ENCODE data around the gene HDHD5. TPM values are rescaled to one million over a fixed set of nuclear protein-coding genes. Genes with fewer than 3 reads are reported as not detected.
A peak's percentile ranks its signal among the peaks of the same experiment; 100 is the strongest.

The HDHD5 gene
- total RNA-seq, 1 experiment from 2014 or later: 68.4 TPM

GRCh38 chr22:17119481-17120202 lies 39.4 kb downstream of the HDHD5 start:
- no peak overlapping the region for H2BK12ac ChIP-seq (ENCODE audit: insufficient read length, low read depth, low read length)
- H3K4me1 ChIP-seq (ENCODE audit: insufficient read depth, low read length): no peaks in the 10 kb centered on the region; the same call in 1 of the 2 replicates
- no peak overlapping the region for H2BK20ac ChIP-seq (ENCODE audit: low read depth, low read length, poor library complexity, severe bottlenecking)
- H3K14ac ChIP-seq (ENCODE audit: insufficient read depth, low read length): no peak overlapping the region
- H3K23me2 ChIP-seq (ENCODE audit: insufficient read length, low read depth, low read length, poor library complexity, severe bottlenecking): peaks cover 6% of the 10 kb centered on the region
- no peak overlapping the region for H3K18ac ChIP-seq (ENCODE audit: insufficient read length, low read depth, low read length)
- peak overlapping the region; percentile 14 for H3K4me2 ChIP-seq (ENCODE audit: insufficient read depth, insufficient read length, low read length)
- H3K27me3 ChIP-seq (ENCODE audit: insufficient read depth, low read length): no peaks in the 10 kb centered on the region
- Mint-ChIP-seq H3K4me1 (peaks cover 35 to 37% of the 10 kb centered on the region in 2 experiments), H3K4me3 (peak overlapping the region; percentile 54 to 75), H3K27me3 (ENCODE audit: low read depth) (peaks cover 7% of the 10 kb centered on the region), H3K27ac (no peak overlapping the region), H3K9me3 (no peaks in the 10 kb centered on the region), H3K36me3 (ENCODE audit: insufficient read depth in 1 of 3, low read depth in 3 of 3) (peaks cover 0 to 4% (median 0%) of the 10 kb centered on the region in 3 experiments; a peak in 2 of 7 replicates)
- DNase-seq: peak; percentile 84
- no peaks in the 10 kb centered on the region for H3K79me2 ChIP-seq (ENCODE audit: insufficient read depth, low read length)
- TF ChIP-seq, protein P1, sequence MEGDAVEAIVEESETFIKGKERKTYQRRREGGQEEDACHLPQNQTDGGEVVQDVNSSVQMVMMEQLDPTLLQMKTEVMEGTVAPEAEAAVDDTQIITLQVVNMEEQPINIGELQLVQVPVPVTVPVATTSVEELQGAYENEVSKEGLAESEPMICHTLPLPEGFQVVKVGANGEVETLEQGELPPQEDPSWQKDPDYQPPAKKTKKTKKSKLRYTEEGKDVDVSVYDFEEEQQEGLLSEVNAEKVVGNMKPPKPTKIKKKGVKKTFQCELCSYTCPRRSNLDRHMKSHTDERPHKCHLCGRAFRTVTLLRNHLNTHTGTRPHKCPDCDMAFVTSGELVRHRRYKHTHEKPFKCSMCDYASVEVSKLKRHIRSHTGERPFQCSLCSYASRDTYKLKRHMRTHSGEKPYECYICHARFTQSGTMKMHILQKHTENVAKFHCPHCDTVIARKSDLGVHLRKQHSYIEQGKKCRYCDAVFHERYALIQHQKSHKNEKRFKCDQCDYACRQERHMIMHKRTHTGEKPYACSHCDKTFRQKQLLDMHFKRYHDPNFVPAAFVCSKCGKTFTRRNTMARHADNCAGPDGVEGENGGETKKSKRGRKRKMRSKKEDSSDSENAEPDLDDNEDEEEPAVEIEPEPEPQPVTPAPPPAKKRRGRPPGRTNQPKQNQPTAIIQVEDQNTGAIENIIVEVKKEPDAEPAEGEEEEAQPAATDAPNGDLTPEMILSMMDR (conservative IDR thresholded peaks at IDR 0.05): peak; percentile 86
- H3K4ac ChIP-seq (ENCODE audit: low read depth, low read length): no peak overlapping the region
- H3T11ph ChIP-seq (ENCODE audit: low read length): no peak overlapping the region
- H3K9ac ChIP-seq (ENCODE audit: extremely low read depth, insufficient read length, low read length): no peak overlapping the region
- no peaks in the 10 kb centered on the region for H3K9me3 ChIP-seq (ENCODE audit: control insufficient read depth, low read depth, low read length)
- no peak overlapping the region for H2BK15ac ChIP-seq (ENCODE audit: low read depth, low read length)
- no peaks in the 10 kb centered on the region for H3K79me1 ChIP-seq (ENCODE audit: insufficient read depth, low read depth, low read length, poor library complexity, severe bottlenecking)
- H3K27ac ChIP-seq (ENCODE audit: insufficient read length, low read depth, low read length): no peak overlapping the region
- H2BK120ac ChIP-seq (ENCODE audit: low read depth, low read length, poor library complexity, severe bottlenecking): no peak overlapping the region
- H2AK5ac ChIP-seq (ENCODE audit: insufficient read length, low read length): no peak overlapping the region
- no peak overlapping the region for H3K23ac ChIP-seq (ENCODE audit: insufficient read length, low read depth, low read length)
- no peak overlapping the region for H3K56ac ChIP-seq (ENCODE audit: insufficient read length, low read depth, low read length)
- no CpG with 5 or more reads among the region's 63 CpGs for WGBS (ENCODE audit: extremely low coverage, insufficient read length, low lambda C conversion rate)
- no peak overlapping the region for H4K91ac ChIP-seq (ENCODE audit: insufficient read length, low read depth, low read length)
- H2BK5ac ChIP-seq (ENCODE audit: insufficient read length, low read length): no peak overlapping the region
- no peak overlapping the region for H2AFZ ChIP-seq (ENCODE audit: low read length)
- H4K5ac ChIP-seq (ENCODE audit: insufficient read length, low read depth, low read length): no peak overlapping the region
- no peak overlapping the region for H4K8ac ChIP-seq (replicated peaks; ENCODE audit: insufficient read length, low read depth, low read length)
- no peaks in the 10 kb centered on the region for H4K20me1 ChIP-seq (ENCODE audit: control insufficient read depth, insufficient read depth, insufficient read length)
